Amygdala (tissue), 56 donors: ENCODE results near the gene MT1X.

Experiments
- DNase-seq, 56 donors: peaks; one replicate each; lab custom pipeline; 2025; lab: John Stamatoyannopoulos, UW

MT1X gene

GRCh38 chr16:56681939-56682702 is at the start of gene MT1X:
TSS of gene MT1X (plus strand) at chr16:56682470. CDS start at chr16:56682541, 71 bp downstream.
- DNase-seq: peak in 54 of 56 donors; percentile 28 to 90 (median 76)

- DNase-seq: no peak
Measured at GRCh38 chr16:56632848-56633365, 49.4 kb upstream of the MT1X start.

GRCh38 chr16:56633535-56633934 is 48.7 kb upstream of the MT1X start:
- DNase-seq: no peak

GRCh38 chr16:56634715-56635440 is 47.4 kb upstream of the MT1X start:
- no peak for DNase-seq

GRCh38 chr16:56635441-56635967 is 46.8 kb upstream of the MT1X start:
- DNase-seq: no peak

GRCh38 chr16:56636616-56637413 is 45.5 kb upstream of the MT1X start:
- no peak for DNase-seq

- DNase-seq: peak in 27 of 56 donors; percentile 6 to 65 (median 30)
Measured at GRCh38 chr16:56637814-56638750, 44.2 kb upstream of the MT1X start, which contains the start of gene MT1A. TSS of gene MT1A (plus strand) at chr16:56638666. CDS start at chr16:56638739, 73 bp downstream.

GRCh38 chr16:56639045-56639444 is 43.2 kb upstream of the MT1X start:
- no peak for DNase-seq

- no peak for DNase-seq
Measured at GRCh38 chr16:56640076-56640475, 42.2 kb upstream of the MT1X start.

GRCh38 chr16:56641166-56641565 is 41.1 kb upstream of the MT1X start:
- DNase-seq: no peak

- DNase-seq: peak in 4 of 56 donors; percentile 20 to 31 (median 24)
Measured at GRCh38 chr16:56643080-56643778, 39.0 kb upstream of the MT1X start.

- DNase-seq: no peak
Measured at GRCh38 chr16:56643833-56644232, 38.4 kb upstream of the MT1X start.

- no peak for DNase-seq
Measured at GRCh38 chr16:56645311-56645710, 37.0 kb upstream of the MT1X start.

- no peak for DNase-seq
Measured at GRCh38 chr16:56645838-56646237, 36.4 kb upstream of the MT1X start.

- no peak for DNase-seq
Measured at GRCh38 chr16:56647641-56648431, 34.4 kb upstream of the MT1X start.

- no peak for DNase-seq
Measured at GRCh38 chr16:56649271-56649670, 33.0 kb upstream of the MT1X start.

- no peak for DNase-seq
Measured at GRCh38 chr16:56649820-56650219, 32.5 kb upstream of the MT1X start.

GRCh38 chr16:56651586-56651985 is 30.7 kb upstream of the MT1X start, which contains the start of gene MT1B:
TSS of gene MT1B (plus strand) at chr16:56651886. CDS start at chr16:56651954, 68 bp downstream.
- DNase-seq: no peak
